Trophoblast cell (in vitro differentiated cells and primary cell): ENCODE measurements around the gene CD300H.
"Not testable (repeated sequence)": the region's sequence is repeated elsewhere in the genome, so short reads cannot be mapped to it uniquely, and the experiment has no call there.

Experiments used
- DNase-seq, 2 donors: peaks; one replicate each; pipeline ENCODE4 v3.0.0-alpha.2; 2016
- H2AFZ ChIP-seq: 2 replicates; pipeline ENCODE4 v1.6.1; 2013; ENCODE audit warnings: low read length, moderate library complexity, mild to moderate bottlenecking; ENCODE audit not compliant: insufficient read depth, poor library complexity
- H2AK5ac ChIP-seq: 2 replicates; pipeline ENCODE4 v1.6.1; 2013; ENCODE audit warnings: mild to moderate bottlenecking, low read length
- H2BK120ac ChIP-seq: 2 replicates; pipeline ENCODE4 v1.6.1; 2013; ENCODE audit warnings: low read length, mild to moderate bottlenecking, moderate library complexity; ENCODE audit not compliant: insufficient read depth, poor library complexity
- H2BK12ac ChIP-seq: 2 replicates; pipeline ENCODE4 v1.6.1; 2013; ENCODE audit warnings: mild to moderate bottlenecking, low read length, moderate library complexity
- H2BK5ac ChIP-seq: 2 replicates; pipeline ENCODE4 v1.6.1; 2013; ENCODE audit warnings: low read length, low read depth, moderate library complexity, mild to moderate bottlenecking; ENCODE audit not compliant: poor library complexity
- H3K14ac ChIP-seq: 2 replicates; pipeline ENCODE4 v1.6.1; 2013; ENCODE audit warnings: mild to moderate bottlenecking, low read length
- H3K18ac ChIP-seq: 2 replicates; pipeline ENCODE4 v1.6.1; 2013; ENCODE audit warnings: mild to moderate bottlenecking, low read length
- H3K23ac ChIP-seq: 2 replicates; pipeline ENCODE4 v1.6.1; 2013; ENCODE audit warnings: low read length
- H3K27ac ChIP-seq: 2 replicates; pipeline ENCODE4 v1.5.1; 2013; ENCODE audit warnings: low read depth, mild to moderate bottlenecking, inconsistent platforms, low read length, moderate library complexity
- H3K27me3 ChIP-seq: 2 replicates; pipeline ENCODE4 v1.6.1; 2013; ENCODE audit warnings: inconsistent platforms, mild to moderate bottlenecking, low read length, moderate library complexity; ENCODE audit not compliant: insufficient read depth
- H3K36me3 ChIP-seq, 2 experiments: 1 replicate in 1 of 2; 2 replicates in 1 of 2; pipeline ENCODE4 v1.6.1; 2013; ENCODE audit warnings: low read length in 2 of 2, mild to moderate bottlenecking in 2 of 2, moderate library complexity in 1 of 2; ENCODE audit not compliant: insufficient read depth in 2 of 2, control insufficient read depth in 1 of 2
- H3K4ac ChIP-seq: 2 replicates; pipeline ENCODE4 v1.6.1; 2013; ENCODE audit warnings: low read depth, mild to moderate bottlenecking, low read length, moderate library complexity
- H3K4me1 ChIP-seq, 2 experiments: 1 replicate in 1 of 2; 2 replicates in 1 of 2; pipeline ENCODE4 v1.6.1; 2013; ENCODE audit warnings: low read length in 2 of 2, mild to moderate bottlenecking in 2 of 2, moderate library complexity in 1 of 2; ENCODE audit not compliant: insufficient read depth in 2 of 2, control insufficient read depth in 1 of 2
- H3K4me2 ChIP-seq: 2 replicates; pipeline ENCODE4 v1.6.1; 2013; ENCODE audit warnings: inconsistent platforms, mild to moderate bottlenecking, low read length, moderate library complexity
- H3K4me3 ChIP-seq: 2 replicates; pipeline ENCODE4 v1.5.1; 2013; ENCODE audit warnings: mild to moderate bottlenecking, low read depth, low read length, inconsistent platforms
- H3K79me1 ChIP-seq: one replicate; pipeline ENCODE4 v1.6.1; 2013; ENCODE audit warnings: low read length
- H3K79me2 ChIP-seq: 2 replicates; pipeline ENCODE4 v1.6.1; 2013; ENCODE audit warnings: low read length, mild to moderate bottlenecking; ENCODE audit not compliant: control insufficient read depth, insufficient read depth, poor library complexity
- H3K9ac ChIP-seq: 2 replicates; pipeline ENCODE4 v1.6.1; 2013; ENCODE audit warnings: mild to moderate bottlenecking, low read length
- H3K9me3 ChIP-seq: 2 replicates; pipeline ENCODE4 v1.6.1; 2013; ENCODE audit warnings: low read depth, mild to moderate bottlenecking, control low read depth, inconsistent platforms, low read length; ENCODE audit not compliant: insufficient read depth
- H4K12ac ChIP-seq: 2 replicates; pipeline ENCODE4 v1.6.1; 2013; ENCODE audit warnings: low read depth, mild to moderate bottlenecking, low read length, moderate library complexity
- H4K8ac ChIP-seq: 2 replicates; pipeline ENCODE4 v1.6.1; 2013; ENCODE audit warnings: low read depth, mild to moderate bottlenecking, low read length, moderate library complexity
- H4K91ac ChIP-seq: one replicate; pipeline ENCODE4 v1.6.1; 2013; ENCODE audit warnings: low read depth, mild to moderate bottlenecking, low read length, moderate library complexity
- WGBS: extraction: QIAGEN DNeasy Blood & Tissue Kit; methylation state at CpG from one replicate; pipeline ENCODE4 v1.1.7; 2013; ENCODE audit warnings: missing lambda C conversion rate; ENCODE audit not compliant: insufficient read length, insufficient coverage; ENCODE audit errors: extremely low coverage; 5-methylcytosine and 5-hydroxymethylcytosine counted together

CD300H gene

DNA sequence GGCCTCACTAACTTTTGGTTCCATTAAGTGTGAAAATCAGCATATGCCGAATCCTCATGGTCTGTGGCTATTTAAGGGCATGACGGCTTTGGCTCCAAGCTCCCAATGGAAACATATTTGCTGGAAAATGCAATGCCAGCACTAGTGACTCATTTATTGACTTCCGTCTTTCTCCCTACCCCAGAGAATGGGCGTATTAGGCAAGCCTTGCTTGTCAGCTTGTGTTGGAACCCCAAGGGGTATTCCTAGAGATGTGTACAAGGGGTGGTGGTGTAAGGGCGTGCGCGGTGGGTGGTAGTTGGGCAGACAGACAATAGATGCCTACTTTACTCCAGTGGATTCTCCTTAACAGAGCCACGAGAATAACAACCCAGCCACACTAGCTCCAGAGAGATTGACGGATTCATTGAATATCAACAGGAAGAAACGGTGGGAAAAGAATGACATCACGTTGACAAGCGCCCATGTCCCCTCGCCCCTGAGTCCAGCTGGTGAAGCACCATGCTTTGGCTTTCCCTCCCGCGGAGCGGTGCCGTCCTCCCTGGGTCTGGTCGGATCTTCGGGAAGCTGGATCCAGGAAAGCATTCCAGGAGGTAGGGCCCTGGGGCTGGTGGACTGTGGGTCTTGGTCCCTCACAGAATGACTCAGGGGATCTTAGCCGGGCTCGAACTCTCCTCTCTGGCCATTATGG, 46.4 kb downstream of the CD300H start:
- Histone ChIP-seq H3K9ac (no peak overlapping the region), H2AK5ac (no peak overlapping the region), H2BK120ac (no peak overlapping the region), H2BK5ac (no peak overlapping the region), H3K27me3 (no peaks in the 10 kb centered on the region), H3K27ac (no peak overlapping the region), H3K18ac (no peak overlapping the region), H4K8ac (no peak overlapping the region), H3K23ac (no peak overlapping the region), H3K4me1 (no peaks in the 10 kb centered on the region), H3K14ac (no peak overlapping the region), H4K91ac (no peak overlapping the region), H3K4ac (no peak overlapping the region), H3K79me2 (no peaks in the 10 kb centered on the region), H2BK12ac (no peak overlapping the region), H4K12ac (no peak overlapping the region), H2AFZ (no peak overlapping the region), H3K36me3 (no peaks in the 10 kb centered on the region), H3K9me3 (peaks cover 30% of the 10 kb centered on the region), H3K79me1 (no peaks in the 10 kb centered on the region), H3K4me3 (no peak overlapping the region), H3K4me2 (no peak overlapping the region)
- no CpG with 5 or more reads among the region's 21 CpGs for WGBS
- peak in 1 of 2 donors; percentile 52 for DNase-seq

DNA sequence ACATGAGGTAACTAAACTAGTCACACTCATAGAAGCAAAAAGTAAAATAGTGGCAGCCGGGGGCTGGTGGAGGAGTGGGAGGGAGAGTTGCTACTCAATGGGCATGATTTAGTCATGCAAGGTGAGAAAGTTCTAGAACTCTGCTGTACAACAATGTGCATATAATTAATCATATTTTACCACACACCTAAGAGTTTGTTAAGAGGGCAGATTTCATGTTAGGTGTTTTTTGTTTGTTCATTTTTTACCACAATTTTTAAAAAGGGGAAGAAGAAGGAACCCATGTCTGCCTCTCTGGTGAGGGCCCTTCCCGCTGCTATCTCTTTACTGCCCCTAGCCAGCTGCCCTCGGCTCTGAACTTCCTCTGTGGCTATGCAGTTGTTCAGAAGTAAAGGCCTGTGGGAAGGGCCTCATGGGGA, 47.3 kb downstream of the CD300H start:
- Histone ChIP-seq H3K4me2 (no peak overlapping the region), H3K27ac (no peak overlapping the region), H4K8ac (no peak overlapping the region), H3K4me1 (no peaks in the 10 kb centered on the region), H3K23ac (no peak overlapping the region), H3K4ac (no peak overlapping the region), H3K18ac (no peak overlapping the region), H3K4me3 (no peak overlapping the region), H3K79me2 (no peaks in the 10 kb centered on the region), H3K14ac (no peak overlapping the region), H2BK120ac (no peak overlapping the region), H2BK12ac (no peak overlapping the region), H4K12ac (no peak overlapping the region), H3K9ac (no peak overlapping the region), H2BK5ac (no peak overlapping the region), H3K9me3 (peaks cover 27% of the 10 kb centered on the region), H3K27me3 (no peaks in the 10 kb centered on the region), H2AFZ (no peak overlapping the region), H3K79me1 (no peaks in the 10 kb centered on the region), H2AK5ac (no peak overlapping the region), H4K91ac (no peak overlapping the region), H3K36me3 (no peaks in the 10 kb centered on the region)
- WGBS = no CpG with 5 or more reads among the region's 3 CpGs
- no peak for DNase-seq

DNA sequence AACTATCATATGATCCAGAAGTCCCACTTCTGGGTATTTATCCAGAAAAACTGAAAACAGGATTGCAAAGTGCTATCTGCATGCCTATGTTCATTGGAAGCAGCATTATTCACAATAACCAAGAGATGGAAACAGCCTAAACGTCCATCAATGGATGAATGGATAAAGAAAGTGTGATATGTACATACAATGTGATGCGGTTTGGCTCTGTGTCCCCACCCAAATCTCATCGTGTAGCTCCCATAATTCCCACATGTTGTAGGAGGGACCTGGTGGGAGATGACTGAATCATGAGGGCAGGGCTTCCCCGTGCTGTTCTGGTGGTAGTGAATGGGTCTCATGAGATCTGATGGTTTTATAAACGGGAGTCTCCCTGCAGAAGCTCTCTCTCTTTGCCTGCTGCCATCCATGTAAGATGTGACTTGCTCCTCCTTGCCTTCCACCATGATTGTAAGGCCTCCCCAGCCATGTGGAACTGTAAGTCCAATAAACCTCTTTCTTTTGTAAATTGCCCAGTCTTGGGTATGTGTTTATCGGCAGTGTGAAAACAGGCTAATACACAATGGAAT, 48.8 kb downstream of the CD300H start:
- H3K4me3 ChIP-seq, H3K14ac ChIP-seq, H2BK12ac ChIP-seq, H3K27ac ChIP-seq, H3K36me3 ChIP-seq, H2AK5ac ChIP-seq, H3K23ac ChIP-seq, H3K27me3 ChIP-seq, H3K9ac ChIP-seq, H2BK5ac ChIP-seq, H2AFZ ChIP-seq, H4K12ac ChIP-seq, H3K4ac ChIP-seq, H4K91ac ChIP-seq, H3K79me2 ChIP-seq, H3K18ac ChIP-seq, H3K4me2 ChIP-seq, H4K8ac ChIP-seq, H3K79me1 ChIP-seq, DNase-seq, H3K4me1 ChIP-seq, H2BK120ac ChIP-seq: not testable (repeated sequence)
- H3K9me3 ChIP-seq = peaks cover 37% of the 10 kb centered on the region
- no CpG with 5 or more reads among the region's 6 CpGs for WGBS

DNA sequence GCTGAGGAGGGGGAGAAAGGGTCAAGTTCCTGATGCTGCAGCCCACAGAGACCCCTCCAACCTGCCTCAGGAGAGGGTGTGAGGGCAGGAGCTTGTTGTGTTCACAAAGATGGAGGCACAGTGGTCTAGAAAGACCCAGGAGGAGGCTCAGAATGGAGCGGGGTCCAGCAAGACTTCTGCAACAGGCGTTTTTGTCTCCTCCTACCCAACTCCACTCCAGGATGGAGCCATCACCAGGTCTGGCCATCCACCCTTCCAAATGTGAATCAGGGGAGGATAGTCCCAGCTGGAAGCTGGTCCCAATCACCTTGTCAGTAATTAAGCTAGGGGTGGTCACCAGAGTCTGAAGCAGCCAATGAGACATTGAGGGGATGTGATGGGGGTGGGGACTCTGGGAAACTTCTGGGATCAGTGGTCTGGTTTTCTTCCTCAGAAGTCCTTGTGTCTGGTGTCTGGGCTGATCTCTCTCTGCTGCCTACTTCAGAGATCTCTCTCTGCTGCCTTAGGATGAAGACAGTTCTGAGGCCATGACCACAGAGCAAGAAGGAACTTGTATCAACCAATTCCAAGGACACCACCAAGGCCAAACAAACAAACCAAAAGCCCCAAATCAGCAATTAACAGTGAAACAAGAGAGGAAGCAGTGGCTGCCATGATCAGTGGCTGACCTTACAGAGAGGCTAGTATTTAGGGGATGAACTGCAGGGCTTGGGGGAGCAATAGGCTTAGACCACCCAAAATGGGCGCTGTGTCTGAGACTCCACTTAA, 50.6 kb downstream of the CD300H start:
- no CpG with 5 or more reads among the region's 3 CpGs for WGBS
- Histone ChIP-seq H3K79me2 (no peaks in the 10 kb centered on the region), H2BK12ac (no peak overlapping the region), H4K12ac (no peak overlapping the region), H3K27me3 (no peaks in the 10 kb centered on the region), H3K9me3 (peaks cover 26% of the 10 kb centered on the region), H3K23ac (no peak overlapping the region), H2BK120ac (no peak overlapping the region), H3K4me2 (no peak overlapping the region), H3K36me3 (no peaks in the 10 kb centered on the region), H2AK5ac (no peak overlapping the region), H2BK5ac (no peak overlapping the region), H2AFZ (no peak overlapping the region), H3K14ac (no peak overlapping the region), H3K4me3 (no peak overlapping the region), H3K27ac (no peak overlapping the region), H3K4me1 (no peaks in the 10 kb centered on the region), H3K18ac (no peak overlapping the region), H3K9ac (no peak overlapping the region), H4K91ac (no peak overlapping the region), H4K8ac (no peak overlapping the region), H3K4ac (no peak overlapping the region), H3K79me1 (no peaks in the 10 kb centered on the region)
- no peak for DNase-seq
